Astrocyte of the spinal cord (primary cell): ENCODE measurements around the gene MAP3K8.

ENCODE experiments used
- DNase-seq: peaks from one replicate; pipeline ENCODE4 v3.0.0; 2011; ENCODE audit warnings: low read depth, low spot score
- H3K4me3 ChIP-seq: 2 replicates; pipeline ENCODE4 v1.5.1; 2011; ENCODE audit warnings: low read depth, mild to moderate bottlenecking, low read length, moderate library complexity
- CTCF ChIP-seq: IDR thresholded peaks from 2 replicates; pipeline ENCODE4 v1.5.1; 2012; ENCODE audit warnings: low read depth, mild to moderate bottlenecking, low read length, inconsistent platforms
- in situ Hi-C: cut with HindIII; loops from 2 replicates; pipeline ENCODE4 v1.10.0; 2017; ENCODE audit warnings: low sequenced_read_pairs

MAP3K8 gene

GRCh38 chr10:30404540-30404939 is 29.4 kb upstream of the MAP3K8 start:
- DNase-seq: no peak
- TF ChIP-seq CTCF: no peak

GRCh38 chr10:30411263-30411662 is 22.7 kb upstream of the MAP3K8 start:
- DNase-seq: no peak
- no peak for TF ChIP-seq CTCF
- no peak overlapping the region for H3K4me3 ChIP-seq
- in situ Hi-C loops: no loop called here

More at GRCh38 chr10:30404540-30404939, 29.4 kb upstream of the MAP3K8 start:
- H3K4me3 ChIP-seq: no peak overlapping the region
- in situ Hi-C loops: no loop called here

- TF ChIP-seq CTCF: no peak
- no peak for DNase-seq
- no peak overlapping the region for H3K4me3 ChIP-seq
- in situ Hi-C loops: no loop called here
These were observed 21.1 kb upstream of the MAP3K8 start for GRCh38 chr10:30412901-30413300.

- peak; percentile 68 for DNase-seq
- in situ Hi-C loops: no loop called here
- no peak overlapping the region for H3K4me3 ChIP-seq
- TF ChIP-seq CTCF: peak; percentile 78
These were observed 19.9 kb upstream of the MAP3K8 start for GRCh38 chr10:30413996-30414576.

GRCh38 chr10:30415593-30415992 is 18.4 kb upstream of the MAP3K8 start:
- DNase-seq: no peak
- in situ Hi-C loops: no loop called here
- TF ChIP-seq CTCF: no peak
- no peak overlapping the region for H3K4me3 ChIP-seq

- DNase-seq: no peak
- in situ Hi-C loops: no loop called here
- H3K4me3 ChIP-seq: no peak overlapping the region
- TF ChIP-seq CTCF: no peak
These were observed 16.7 kb upstream of the MAP3K8 start for GRCh38 chr10:30417301-30417700.

GRCh38 chr10:30420266-30420665 is 13.7 kb upstream of the MAP3K8 start:
- in situ Hi-C loops: no loop called here
- TF ChIP-seq CTCF: no peak
- no peak for DNase-seq
- H3K4me3 ChIP-seq: no peak overlapping the region
